Left colon (tissue), 2 donors: ENCODE data around the gene SLC35F2. TPM values are rescaled to one million over a fixed set of nuclear protein-coding genes. Genes with fewer than 3 reads are reported as not detected.
"Not testable (repeated sequence)": the region's sequence is repeated elsewhere in the genome, so short reads cannot be mapped to it uniquely, and the experiment has no call there.

Experiments
- ATAC-seq: fragments of 200-7000 bp; cut with Tn5 transposase; one replicate; pipeline ENCODE4 v1.9.1; 2020; ENCODE audit warnings: mild to moderate bottlenecking, moderate library complexity
- DNase-seq, 2 donors: peaks; one replicate each; pipeline ENCODE4 v3.0.0-alpha.2; 2020
- intact Hi-C, 2 donors: fragments of 100-400 bp; cut with DNase I in 1 of 2; cut with micrococcal nuclease in 1 of 2; formaldehyde crosslinking; loops; one replicate each; pipeline versions ENCODE4 v1.11.2 to v1.14.0; 2022; cut with DNase I, micrococcal nuclease
- total RNA-seq, 2 donors: library from RNA; stranded (reverse); fragmentation: NEBNext Ultra II Directional; extraction: Animal tissue kit (Norgen Biotek cat#: 25700); gene quantifications; one replicate each; pipeline ENCODE4 v1.2.1, GENCODE V29; 2021
- donor health status: DM: no; HTN: no; CAD: no.
- donor health status: DM: yes; HTN: yes; CAD: no.

Gene SLC35F2
- total RNA-seq, 2 donors from 2014 or later: 32.9 to 33.2 TPM

- intact Hi-C loops: no loop called here
- DNase-seq: no peak
- ATAC-seq: no peak
These were observed 10.2 kb downstream of the SLC35F2 start for GRCh38 chr11:107848345-107848744.

- DNase-seq (no peak), ATAC-seq (no peak)
- intact Hi-C loops: no loop called here
These were observed 11.4 kb downstream of the SLC35F2 start for GRCh38 chr11:107847184-107847583.

- ATAC-seq (no peak), DNase-seq (no peak)
- intact Hi-C loops: no loop called here
These were observed 14.5 kb downstream of the SLC35F2 start for GRCh38 chr11:107844041-107844440.

- intact Hi-C loops: no loop called here
- ATAC-seq (no peak), DNase-seq (no peak)
These were observed 16.0 kb downstream of the SLC35F2 start for GRCh38 chr11:107842412-107843100.

- ATAC-seq: peak; percentile 74
- DNase-seq: peak in 1 of 2 donors; percentile 34
- intact Hi-C loops: no loop called here
These were observed 18.5 kb downstream of the SLC35F2 start for GRCh38 chr11:107840129-107840484.

- ATAC-seq: peak; percentile 31
- DNase-seq: no peak
- intact Hi-C loops: no loop called here
These were observed 21.7 kb downstream of the SLC35F2 start for GRCh38 chr11:107836851-107837250.

- intact Hi-C loops: no loop called here
- DNase-seq (no peak), ATAC-seq (peak; percentile 63)
These were observed 23.6 kb downstream of the SLC35F2 start for GRCh38 chr11:107834995-107835394.

- ATAC-seq: peak; percentile 20
- intact Hi-C loops, DNase-seq: not testable (repeated sequence)
These were observed 24.7 kb downstream of the SLC35F2 start for GRCh38 chr11:107833926-107834325.

- intact Hi-C loops: no loop called here
- peak; percentile 59 for ATAC-seq
- no peak for DNase-seq
These were observed 27.6 kb downstream of the SLC35F2 start for GRCh38 chr11:107830915-107831540.

GRCh38 chr11:107827041-107827440, 31.5 kb downstream of the SLC35F2 start:
- intact Hi-C loops: no loop called here
- ATAC-seq (no peak), DNase-seq (no peak)

GRCh38 chr11:107825875-107826274, 32.7 kb downstream of the SLC35F2 start:
- no peak for DNase-seq
- intact Hi-C loops: no loop called here
- ATAC-seq: peak; percentile 75

GRCh38 chr11:107824668-107825369, 33.8 kb downstream of the SLC35F2 start:
- ATAC-seq (no peak), DNase-seq (no peak)
- intact Hi-C loops: no loop called here

GRCh38 chr11:107821199-107821927, 37.2 kb downstream of the SLC35F2 start:
- intact Hi-C loops: no loop called here
- ATAC-seq (no peak), DNase-seq (no peak)

GRCh38 chr11:107819361-107820014, 39.1 kb downstream of the SLC35F2 start:
- DNase-seq (no peak), ATAC-seq (no peak)
- intact Hi-C loops: no loop called here

- intact Hi-C loops: no loop called here
These were observed 40.1 kb downstream of the SLC35F2 start for GRCh38 chr11:107818491-107818890.

GRCh38 chr11:107816028-107816427, 42.6 kb downstream of the SLC35F2 start:
- no peak for DNase-seq
- intact Hi-C loops: no loop called here
- ATAC-seq: no peak

More at GRCh38 chr11:107818491-107818890, 40.1 kb downstream of the SLC35F2 start:
- DNase-seq (no peak), ATAC-seq (no peak)

- intact Hi-C loops: no loop called here
- DNase-seq (no peak), ATAC-seq (no peak)
These were observed 47.7 kb downstream of the SLC35F2 start for GRCh38 chr11:107810875-107811274.

- no peak for ATAC-seq
- no peak for DNase-seq
- intact Hi-C loops: no loop called here
These were observed 50.1 kb downstream of the SLC35F2 start for GRCh38 chr11:107808521-107808920.

GRCh38 chr11:107804971-107805370, 53.6 kb downstream of the SLC35F2 start:
- intact Hi-C loops: no loop called here
- DNase-seq (no peak), ATAC-seq (no peak)
